D721Med (cell line): ENCODE results near the gene MAD1L1.

Source experiments
- DNase-seq: peaks from one replicate; pipeline ENCODE4 v3.0.0; 2011; ENCODE audit warnings: low spot score; ENCODE audit not compliant: insufficient read length
- FAIRE-seq: peaks from 2 replicates; lab custom pipeline; 2011; peaks lifted over from hg19 to GRCh38; lab: Jason Lieb, UNC
- CTCF ChIP-seq: IDR thresholded peaks from 2 replicates; pipeline ENCODE4 v1.5.1; 2012; ENCODE audit warnings: mild to moderate bottlenecking, control low read depth; ENCODE audit not compliant: insufficient read depth; ENCODE audit errors: missing control alignments

The MAD1L1 gene

GRCh38 chr7:2008936-2009540, 223.7 kb downstream of the MAD1L1 start:
- FAIRE-seq (no peak), DNase-seq (peak; percentile 10)
- TF ChIP-seq CTCF, result no peak

GRCh38 chr7:2008101-2008935, 224.4 kb downstream of the MAD1L1 start:
- no peak for FAIRE-seq
- TF ChIP-seq CTCF, result no peak
- DNase-seq, result peak; percentile 8

GRCh38 chr7:2007551-2007950, 225.2 kb downstream of the MAD1L1 start:
- no peak for TF ChIP-seq CTCF
- no peak for FAIRE-seq
- DNase-seq, result peak; percentile 6

GRCh38 chr7:2006921-2007381, 225.8 kb downstream of the MAD1L1 start:
- no peak for TF ChIP-seq CTCF
- peak; percentile 15 for DNase-seq
- FAIRE-seq, result no peak

- no peak for TF ChIP-seq CTCF
- no peak for FAIRE-seq
Observed at GRCh38 chr7:2006231-2006771, 226.4 kb downstream of the MAD1L1 start.

GRCh38 chr7:2005786-2006185, 227.0 kb downstream of the MAD1L1 start:
- TF ChIP-seq CTCF, result no peak
- peak; percentile 7 for DNase-seq
- FAIRE-seq, result no peak

More at GRCh38 chr7:2006231-2006771, 226.4 kb downstream of the MAD1L1 start:
- peak; percentile 6 for DNase-seq
